HepG2 (cell line): ENCODE data around the gene CECR2. TPM values are rescaled to one million over a fixed set of nuclear protein-coding genes. Genes with fewer than 3 reads are reported as not detected.
A peak's percentile ranks its signal among the peaks of the same experiment; 100 is the strongest.

Source experiments
- EEA1 ChIP-seq: sonication (generic); formaldehyde crosslinking; IDR thresholded peaks from 2 replicates; pipeline ENCODE4 v1.5.1; 2020; ENCODE audit warnings: mild to moderate bottlenecking, missing genetic modification reagents, borderline replicate concordance
- KLF13 ChIP-seq: sonication (generic); formaldehyde crosslinking; IDR thresholded peaks from 2 replicates; pipeline ENCODE4 v1.4.0; 2020; ENCODE audit warnings: mild to moderate bottlenecking, missing genetic modification reagents
- NFIB ChIP-seq: sonication (generic); formaldehyde crosslinking; IDR thresholded peaks from 2 replicates; pipeline ENCODE4 v1.9.0; 2021; ENCODE audit warnings: missing genetic modification reagents, mild to moderate bottlenecking, borderline replicate concordance
- NFIC ChIP-seq: IDR thresholded peaks from 2 replicates; pipeline ENCODE4 v1.6.1; 2012; ENCODE audit warnings: mild to moderate bottlenecking, low read length, inconsistent platforms
- POLR2A ChIP-seq, 2 experiments: IDR thresholded peaks; 2 replicates each; pipeline ENCODE4 v1.6.1; 2011; ENCODE audit warnings: low read depth in 2 of 2, low read length in 2 of 2, mild to moderate bottlenecking in 1 of 2, moderate library complexity in 1 of 2; ENCODE audit not compliant: insufficient read depth in 1 of 2
- RBAK ChIP-seq: sonication (generic); formaldehyde crosslinking; IDR thresholded peaks from 2 replicates; pipeline ENCODE4 v1.5.1; 2020; ENCODE audit warnings: mild to moderate bottlenecking, missing genetic modification reagents
- SNAI1 ChIP-seq: sonication (generic); formaldehyde crosslinking; IDR thresholded peaks from 2 replicates; pipeline ENCODE4 v1.5.0; 2020; ENCODE audit warnings: mild to moderate bottlenecking, missing genetic modification reagents, borderline replicate concordance
- SOX5 ChIP-seq: IDR thresholded peaks from 2 replicates; pipeline ENCODE4 v1.6.1; 2016; ENCODE audit warnings: borderline replicate concordance
- TBX3 ChIP-seq: fragments of 450-650 bp; IDR thresholded peaks from 2 replicates; pipeline ENCODE4 v1.6.1; 2017; ENCODE audit warnings: antibody characterized with exemption, mild to moderate bottlenecking, inconsistent platforms, borderline replicate concordance
- ZC3H4 ChIP-seq: sonication (generic); formaldehyde crosslinking; IDR thresholded peaks from 2 replicates; pipeline ENCODE4 v1.4.0; 2020; ENCODE audit warnings: missing genetic modification reagents, borderline replicate concordance
- ZMYM4 ChIP-seq: sonication (generic); formaldehyde crosslinking; IDR thresholded peaks from 2 replicates; pipeline ENCODE4 v1.8.1; 2023; ENCODE audit warnings: mild to moderate bottlenecking, missing genetic modification reagents
- ZNF224 ChIP-seq: sonication (generic); formaldehyde crosslinking; IDR thresholded peaks from 2 replicates; pipeline ENCODE4 v1.5.0; 2020; ENCODE audit warnings: mild to moderate bottlenecking, missing genetic modification reagents
- ZNF292 ChIP-seq: sonication (generic); formaldehyde crosslinking; IDR thresholded peaks from 2 replicates; pipeline ENCODE4 v1.8.1; 2022; ENCODE audit warnings: mild to moderate bottlenecking, low read depth, missing genetic modification reagents, borderline replicate concordance
- ZNF557 ChIP-seq: sonication (generic); formaldehyde crosslinking; IDR thresholded peaks from 2 replicates; pipeline ENCODE4 v1.4.0; 2020; ENCODE audit warnings: missing genetic modification reagents
- ZNF607 ChIP-seq: sonication (generic); formaldehyde crosslinking; IDR thresholded peaks from 2 replicates; pipeline ENCODE4 v1.5.1; 2020; ENCODE audit warnings: missing genetic modification reagents, mild to moderate bottlenecking, borderline replicate concordance
- ZNF670 ChIP-seq: sonication (generic); formaldehyde crosslinking; IDR thresholded peaks from 2 replicates; pipeline ENCODE4 v1.8.0; 2022; ENCODE audit warnings: mild to moderate bottlenecking, missing genetic modification reagents, borderline replicate concordance
- ZNF777 ChIP-seq: sonication (generic); formaldehyde crosslinking; IDR thresholded peaks from 2 replicates; pipeline ENCODE4 v1.4.0; 2020; ENCODE audit warnings: missing genetic modification reagents
- polyA plus RNA-seq, 8 experiments: library from polyadenylated mRNA; depleted of rRNA in 3 of 8; stranded (reverse) in 7 of 8; unstranded in 1 of 8; fragments of >200 nt; fragmentation: Illumina TruSeq in 4 of 8; extraction: Trizol in 4 of 8; gene quantifications; 2 replicates each; pipeline versions ENCODE4 v1.2.1 to v1.2.3, GENCODE V29; 2011 to 2016; ENCODE audit warnings: low read depth in 4 of 8, missing spikeins in 1 of 8, mixed read lengths in 1 of 8; ENCODE audit not compliant: insufficient read depth in 1 of 8
- total RNA-seq, 5 experiments: library from RNA; depleted of rRNA; stranded (reverse); fragments of >200 nt; fragmentation: Illumina TruSeq; extraction: Trizol; gene quantifications; 2 replicates each; pipeline ENCODE4 v1.2.3, GENCODE V29; 2016; ENCODE audit warnings: low read depth in 1 of 5
- TF ChIP-seq, protein P1 (sequence below): sonication (generic); formaldehyde crosslinking; IDR thresholded peaks from 2 replicates; pipeline ENCODE4 v1.4.0; 2020; ENCODE audit warnings: low read depth, missing genetic modification reagents
- TF ChIP-seq, protein P2 (sequence below): sonication (generic); formaldehyde crosslinking; IDR thresholded peaks from 2 replicates; pipeline ENCODE4 v1.5.0; 2020; ENCODE audit warnings: missing genetic modification reagents, mild to moderate bottlenecking, borderline replicate concordance
- TF ChIP-seq, protein P3 (sequence below): sonication (generic); formaldehyde crosslinking; IDR thresholded peaks from 2 replicates; pipeline ENCODE4 v1.4.0; 2020; ENCODE audit warnings: missing genetic modification reagents
- TF ChIP-seq, protein P4 (sequence below): sonication (generic); formaldehyde crosslinking; IDR thresholded peaks from 2 replicates; pipeline ENCODE4 v1.4.0; 2020; ENCODE audit warnings: missing genetic modification reagents

CECR2 gene
- total and polyA plus RNA-seq, 2 of the 13 experiments (the other 11 are each of a cell fraction or from before 2014, with no cell fraction given), result not detected

DNA sequence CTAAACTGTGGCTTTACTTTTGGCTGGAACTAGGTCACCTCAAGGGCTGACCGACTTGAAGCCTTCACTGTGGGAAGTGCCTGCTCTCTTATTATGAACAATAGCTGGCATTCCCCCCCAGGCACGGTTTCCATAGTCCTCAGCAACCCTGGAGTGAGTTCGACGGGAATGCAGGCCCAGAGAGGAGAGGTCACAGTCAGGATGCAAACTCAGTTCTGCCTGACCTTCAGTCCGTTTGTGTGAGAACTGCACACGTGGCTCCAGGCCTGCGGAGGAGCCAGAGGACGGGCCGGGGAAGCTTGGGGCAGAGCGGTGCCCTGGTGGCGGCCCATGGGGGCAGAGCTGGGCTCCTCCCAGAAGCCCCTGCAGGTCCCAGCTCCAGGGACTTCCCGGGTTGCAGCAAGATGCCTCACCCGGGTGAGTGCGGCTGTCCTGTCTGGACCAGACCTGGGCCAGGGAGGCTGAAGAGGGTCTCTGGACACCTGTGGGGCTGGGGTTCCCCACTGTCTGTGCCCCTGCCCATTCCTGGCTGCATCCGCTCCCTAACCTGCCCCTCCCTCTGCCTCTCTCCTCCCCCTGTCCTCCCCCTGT is 211.3 kb downstream of the CECR2 start (continued):
- TF ChIP-seq, protein P1, sequence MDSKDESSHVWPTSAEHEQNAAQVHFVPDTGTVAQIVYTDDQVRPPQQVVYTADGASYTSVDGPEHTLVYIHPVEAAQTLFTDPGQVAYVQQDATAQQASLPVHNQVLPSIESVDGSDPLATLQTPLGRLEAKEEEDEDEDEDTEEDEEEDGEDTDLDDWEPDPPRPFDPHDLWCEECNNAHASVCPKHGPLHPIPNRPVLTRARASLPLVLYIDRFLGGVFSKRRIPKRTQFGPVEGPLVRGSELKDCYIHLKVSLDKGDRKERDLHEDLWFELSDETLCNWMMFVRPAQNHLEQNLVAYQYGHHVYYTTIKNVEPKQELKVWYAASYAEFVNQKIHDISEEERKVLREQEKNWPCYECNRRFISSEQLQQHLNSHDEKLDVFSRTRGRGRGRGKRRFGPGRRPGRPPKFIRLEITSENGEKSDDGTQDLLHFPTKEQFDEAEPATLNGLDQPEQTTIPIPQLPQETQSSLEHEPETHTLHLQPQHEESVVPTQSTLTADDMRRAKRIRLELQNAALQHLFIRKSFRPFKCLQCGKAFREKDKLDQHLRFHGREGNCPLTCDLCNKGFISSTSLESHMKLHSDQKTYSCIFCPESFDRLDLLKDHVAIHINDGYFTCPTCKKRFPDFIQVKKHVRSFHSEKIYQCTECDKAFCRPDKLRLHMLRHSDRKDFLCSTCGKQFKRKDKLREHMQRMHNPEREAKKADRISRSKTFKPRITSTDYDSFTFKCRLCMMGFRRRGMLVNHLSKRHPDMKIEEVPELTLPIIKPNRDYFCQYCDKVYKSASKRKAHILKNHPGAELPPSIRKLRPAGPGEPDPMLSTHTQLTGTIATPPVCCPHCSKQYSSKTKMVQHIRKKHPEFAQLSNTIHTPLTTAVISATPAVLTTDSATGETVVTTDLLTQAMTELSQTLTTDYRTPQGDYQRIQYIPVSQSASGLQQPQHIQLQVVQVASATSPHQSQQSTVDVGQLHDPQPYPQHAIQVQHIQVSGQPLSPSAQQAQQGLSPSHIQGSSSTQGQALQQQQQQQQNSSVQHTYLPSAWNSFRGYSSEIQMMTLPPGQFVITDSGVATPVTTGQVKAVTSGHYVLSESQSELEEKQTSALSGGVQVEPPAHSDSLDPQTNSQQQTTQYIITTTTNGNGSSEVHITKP (CRISPR knock-in tag), result no peak
- TF ChIP-seq EEA1 (CRISPR knock-in tag) (no peak), SNAI1 (no peak), ZMYM4 (CRISPR knock-in tag) (0 out of 2 replicates have a peak, but pooled peaks have one; percentile 30), ZNF557 (CRISPR knock-in tag) (no peak), ZC3H4 (CRISPR knock-in tag) (no peak), ZNF292 (CRISPR knock-in tag) (peak; percentile 40; the same call in 1 of the 2 replicates), NFIB (CRISPR knock-in tag) (no peak), ZNF607 (no peak), TBX3 (no peak), ZNF777 (CRISPR knock-in tag) (peak; percentile 63), KLF13 (CRISPR knock-in tag) (no peak), ZNF670 (CRISPR knock-in tag) (no peak), ZNF224 (CRISPR knock-in tag) (no peak), POLR2A (IDR thresholded peaks at IDR 0.05; ENCODE audit: insufficient read depth in 1 of 2, low read depth in 2 of 2, low read length in 2 of 2) (peak in 1 of 2 experiments; percentile 32; a peak in 1 of 4 replicates), RBAK (no peak), NFIC (no peak), SOX5 (CRISPR knock-in tag) (no peak)
- TF ChIP-seq, protein P2, sequence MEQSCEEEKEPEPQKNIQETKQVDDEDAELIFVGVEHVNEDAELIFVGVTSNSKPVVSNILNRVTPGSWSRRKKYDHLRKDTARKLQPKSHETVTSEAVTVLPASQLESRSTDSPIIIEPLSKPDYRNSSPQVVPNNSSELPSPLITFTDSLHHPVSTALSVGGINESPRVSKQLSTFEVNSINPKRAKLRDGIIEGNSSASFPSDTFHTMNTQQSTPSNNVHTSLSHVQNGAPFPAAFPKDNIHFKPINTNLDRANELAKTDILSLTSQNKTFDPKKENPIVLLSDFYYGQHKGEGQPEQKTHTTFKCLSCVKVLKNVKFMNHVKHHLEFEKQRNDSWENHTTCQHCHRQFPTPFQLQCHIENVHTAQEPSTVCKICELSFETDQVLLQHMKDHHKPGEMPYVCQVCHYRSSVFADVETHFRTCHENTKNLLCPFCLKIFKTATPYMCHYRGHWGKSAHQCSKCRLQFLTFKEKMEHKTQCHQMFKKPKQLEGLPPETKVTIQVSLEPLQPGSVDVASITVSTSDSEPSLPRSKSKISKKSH (CRISPR knock-in tag), result no peak
- TF ChIP-seq, protein P3, sequence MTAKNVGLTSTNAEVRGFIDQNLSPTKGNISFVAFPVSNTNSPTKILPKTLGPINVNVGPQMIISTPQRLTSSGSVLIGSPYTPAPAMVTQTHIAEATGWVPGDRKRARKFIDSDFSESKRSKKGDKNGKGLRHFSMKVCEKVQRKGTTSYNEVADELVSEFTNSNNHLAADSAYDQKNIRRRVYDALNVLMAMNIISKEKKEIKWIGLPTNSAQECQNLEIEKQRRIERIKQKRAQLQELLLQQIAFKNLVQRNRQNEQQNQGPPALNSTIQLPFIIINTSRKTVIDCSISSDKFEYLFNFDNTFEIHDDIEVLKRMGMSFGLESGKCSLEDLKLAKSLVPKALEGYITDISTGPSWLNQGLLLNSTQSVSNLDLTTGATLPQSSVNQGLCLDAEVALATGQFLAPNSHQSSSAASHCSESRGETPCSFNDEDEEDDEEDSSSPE (CRISPR knock-in tag), result 0 out of 2 replicates have a peak, but pooled peaks have one; percentile 33
- TF ChIP-seq, protein P4, sequence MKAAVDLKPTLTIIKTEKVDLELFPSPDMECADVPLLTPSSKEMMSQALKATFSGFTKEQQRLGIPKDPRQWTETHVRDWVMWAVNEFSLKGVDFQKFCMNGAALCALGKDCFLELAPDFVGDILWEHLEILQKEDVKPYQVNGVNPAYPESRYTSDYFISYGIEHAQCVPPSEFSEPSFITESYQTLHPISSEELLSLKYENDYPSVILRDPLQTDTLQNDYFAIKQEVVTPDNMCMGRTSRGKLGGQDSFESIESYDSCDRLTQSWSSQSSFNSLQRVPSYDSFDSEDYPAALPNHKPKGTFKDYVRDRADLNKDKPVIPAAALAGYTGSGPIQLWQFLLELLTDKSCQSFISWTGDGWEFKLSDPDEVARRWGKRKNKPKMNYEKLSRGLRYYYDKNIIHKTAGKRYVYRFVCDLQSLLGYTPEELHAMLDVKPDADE, result no peak
